Activated naive CD8-positive, alpha-beta T cell (primary cell): ENCODE results near the gene RPL7L1.

ENCODE experiments used
- H3K27ac Mint-ChIP-seq: one replicate; pipeline ENCODE4 v1.8.0; 2021; ENCODE audit warnings: mixed read lengths
- H3K27me3 Mint-ChIP-seq: one replicate; pipeline ENCODE4 v1.8.0; 2021; ENCODE audit warnings: mixed read lengths
- H3K36me3 Mint-ChIP-seq: one replicate; pipeline ENCODE4 v1.8.0; 2021; ENCODE audit warnings: mixed read lengths
- H3K4me1 Mint-ChIP-seq: one replicate; pipeline ENCODE4 v1.8.0; 2021; ENCODE audit warnings: low read depth, mixed read lengths
- H3K4me3 Mint-ChIP-seq: one replicate; pipeline ENCODE4 v1.8.0; 2021; ENCODE audit warnings: mild to moderate bottlenecking, mixed read lengths
- H3K9me3 Mint-ChIP-seq: one replicate; pipeline ENCODE4 v1.8.0; 2021; ENCODE audit warnings: low read depth, mixed read lengths

RPL7L1 gene

GRCh38 chr6:42936398-42936797 is 57.0 kb downstream of the RPL7L1 start:
- Mint-ChIP-seq H3K4me3 (no peak overlapping the region), H3K27ac (peak overlapping the region; percentile 10), H3K4me1 (peaks cover 48% of the 10 kb centered on the region), H3K27me3 (no peaks in the 10 kb centered on the region), H3K36me3 (peaks cover 7% of the 10 kb centered on the region), H3K9me3 (no peaks in the 10 kb centered on the region)

DNA sequence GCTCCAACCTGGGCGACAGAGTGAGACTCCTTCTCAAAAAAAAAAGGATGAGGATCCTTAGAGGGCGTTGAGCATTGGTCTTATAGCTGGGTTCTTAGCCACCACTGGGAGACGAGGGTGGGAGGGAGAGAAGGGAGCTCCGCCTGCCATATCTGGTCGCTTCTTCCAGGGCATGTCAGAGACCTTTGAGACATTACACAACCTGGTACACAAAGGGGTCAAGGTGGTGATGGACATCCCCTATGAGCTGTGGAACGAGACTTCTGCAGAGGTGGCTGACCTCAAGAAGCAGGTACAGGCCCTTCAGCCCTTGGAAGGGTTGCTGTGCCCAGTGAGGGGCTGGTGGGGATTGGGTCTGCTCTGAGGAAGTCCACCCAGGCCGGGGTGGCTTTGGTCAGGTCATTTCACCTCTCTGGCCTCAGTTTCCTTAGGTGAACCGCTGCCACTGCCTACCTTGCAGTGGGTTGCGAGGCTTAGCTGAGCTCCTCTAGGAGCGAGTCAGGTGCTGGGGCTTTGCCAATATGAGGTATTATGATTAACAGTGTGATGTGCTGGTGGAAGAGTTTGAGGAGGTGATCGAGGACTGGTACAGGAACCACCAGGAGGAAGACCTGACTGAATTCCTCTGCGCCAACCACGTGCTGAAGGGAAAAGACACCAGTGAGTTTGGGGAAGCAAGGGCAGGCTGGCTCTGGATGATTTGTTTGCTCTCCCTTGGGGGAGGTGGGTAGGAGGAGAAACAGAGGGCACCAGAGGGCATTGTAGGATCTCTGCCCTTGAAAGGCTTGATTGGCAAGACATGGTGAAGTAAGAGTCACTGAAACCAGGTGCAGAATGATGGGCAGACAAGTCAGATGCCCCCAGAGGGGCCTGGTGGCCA is 58.4 kb downstream of the RPL7L1 start:
- H3K27ac Mint-ChIP-seq: peak overlapping the region; percentile 58
- H3K36me3 Mint-ChIP-seq: peaks cover 7% of the 10 kb centered on the region
- H3K27me3 Mint-ChIP-seq: no peaks in the 10 kb centered on the region
- H3K9me3 Mint-ChIP-seq: no peaks in the 10 kb centered on the region
- H3K4me1 Mint-ChIP-seq: peaks cover 37% of the 10 kb centered on the region
- H3K4me3 Mint-ChIP-seq: no peak overlapping the region

DNA sequence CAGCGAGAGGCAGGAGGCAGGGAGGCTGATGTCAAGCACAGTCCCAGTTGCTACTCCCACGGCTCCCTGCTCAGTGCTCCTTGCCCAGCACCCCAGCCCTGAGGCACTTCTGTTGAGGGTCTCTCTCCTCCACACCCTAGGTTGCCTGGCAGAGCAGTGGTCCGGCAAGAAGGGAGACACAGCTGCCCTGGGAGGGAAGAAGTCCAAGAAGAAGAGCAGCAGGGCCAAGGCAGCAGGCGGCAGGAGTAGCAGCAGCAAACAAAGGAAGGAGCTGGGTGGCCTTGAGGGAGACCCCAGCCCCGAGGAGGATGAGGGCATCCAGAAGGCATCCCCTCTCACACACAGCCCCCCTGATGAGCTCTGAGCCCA is 59.0 kb downstream of the RPL7L1 start:
- Mint-ChIP-seq H3K9me3 (no peaks in the 10 kb centered on the region), H3K36me3 (peaks cover 1% of the 10 kb centered on the region), H3K27ac (no peak overlapping the region), H3K27me3 (no peaks in the 10 kb centered on the region), H3K4me3 (no peak overlapping the region), H3K4me1 (peaks cover 30% of the 10 kb centered on the region)

DNA sequence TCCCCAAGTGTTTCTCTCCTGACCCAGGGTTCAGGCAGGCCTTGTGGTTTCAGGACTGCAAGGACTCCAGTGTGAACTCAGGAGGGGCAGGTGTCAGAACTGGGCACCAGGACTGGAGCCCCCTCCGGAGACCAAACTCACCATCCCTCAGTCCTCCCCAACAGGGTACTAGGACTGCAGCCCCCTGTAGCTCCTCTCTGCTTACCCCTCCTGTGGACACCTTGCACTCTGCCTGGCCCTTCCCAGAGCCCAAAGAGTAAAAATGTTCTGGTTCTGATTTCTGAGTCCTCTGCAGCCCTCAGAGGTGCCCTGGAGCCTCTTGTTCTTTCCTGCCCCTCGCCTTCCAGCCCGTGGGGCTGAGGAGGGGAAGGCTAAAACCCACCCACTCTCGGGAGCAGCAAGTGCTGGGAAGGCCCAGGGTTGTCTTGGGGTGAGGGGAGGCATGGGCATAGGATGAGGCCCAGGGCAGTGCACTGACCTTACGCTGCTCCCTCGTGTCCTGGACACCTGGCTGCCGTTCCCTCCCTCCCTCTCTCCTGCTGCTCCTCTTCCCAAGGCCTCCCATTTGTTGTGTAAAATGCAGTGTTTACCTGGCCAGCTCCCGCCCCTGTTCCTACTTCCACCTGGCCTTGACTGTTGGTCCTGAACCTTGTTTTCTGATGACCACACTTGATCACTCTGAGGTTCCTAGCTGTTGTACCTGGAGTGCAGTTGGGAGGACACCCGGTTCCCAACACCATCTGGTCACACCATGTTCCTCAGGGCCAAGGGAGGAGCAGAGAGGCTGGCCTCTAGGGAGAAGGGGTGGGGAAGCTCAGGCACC is 59.8 kb downstream of the RPL7L1 start:
- H3K27ac Mint-ChIP-seq: peak overlapping the region; percentile 51
- H3K27me3 Mint-ChIP-seq: no peaks in the 10 kb centered on the region
- H3K4me1 Mint-ChIP-seq: peaks cover 23% of the 10 kb centered on the region
- no peaks in the 10 kb centered on the region for H3K9me3 Mint-ChIP-seq
- H3K36me3 Mint-ChIP-seq: no peaks in the 10 kb centered on the region
- H3K4me3 Mint-ChIP-seq: no peak overlapping the region
